Superior temporal gyrus (tissue), 1 donor: Measurements from ENCODE around the gene TMEM236.

Experiments used
- DNase-seq: peaks from one replicate; pipeline ENCODE4 v3.0.0-alpha.2; 2016; ENCODE audit errors: extremely low spot score

TMEM236 gene

GRCh38 chr10:17820943-17821342, 68.9 kb downstream of the TMEM236 start:
- no peak for DNase-seq

- no peak for DNase-seq
These were observed 69.9 kb downstream of the TMEM236 start for GRCh38 chr10:17821893-17822292.

GRCh38 chr10:17831341-17831740, 79.3 kb downstream of the TMEM236 start:
- no peak for DNase-seq

- DNase-seq = no peak
These were observed 79.9 kb downstream of the TMEM236 start for GRCh38 chr10:17831896-17832295.

DNA sequence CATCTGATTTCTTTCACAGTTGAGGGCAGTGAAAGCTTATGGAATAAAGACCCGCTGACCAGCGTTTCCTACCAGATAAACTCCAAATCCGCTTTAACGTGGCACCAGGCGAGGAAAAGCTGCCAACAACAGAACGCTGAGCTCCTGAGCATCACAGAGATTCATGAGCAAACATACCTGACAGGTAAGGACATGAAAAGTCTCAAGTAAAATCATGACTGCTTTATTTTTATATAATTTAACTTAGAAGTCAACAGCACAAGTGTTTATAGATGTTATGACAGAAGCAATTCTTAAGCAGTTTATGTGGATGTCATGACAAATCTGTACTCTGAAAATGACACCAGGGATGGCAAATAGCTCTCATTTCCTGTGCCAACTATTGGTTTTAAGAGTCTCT, 81.7 kb downstream of the TMEM236 start:
- DNase-seq = no peak

- DNase-seq = no peak
These were observed 83.7 kb downstream of the TMEM236 start for GRCh38 chr10:17835688-17836087.

- no peak for DNase-seq
These were observed 84.9 kb downstream of the TMEM236 start for GRCh38 chr10:17836942-17837341.

DNA sequence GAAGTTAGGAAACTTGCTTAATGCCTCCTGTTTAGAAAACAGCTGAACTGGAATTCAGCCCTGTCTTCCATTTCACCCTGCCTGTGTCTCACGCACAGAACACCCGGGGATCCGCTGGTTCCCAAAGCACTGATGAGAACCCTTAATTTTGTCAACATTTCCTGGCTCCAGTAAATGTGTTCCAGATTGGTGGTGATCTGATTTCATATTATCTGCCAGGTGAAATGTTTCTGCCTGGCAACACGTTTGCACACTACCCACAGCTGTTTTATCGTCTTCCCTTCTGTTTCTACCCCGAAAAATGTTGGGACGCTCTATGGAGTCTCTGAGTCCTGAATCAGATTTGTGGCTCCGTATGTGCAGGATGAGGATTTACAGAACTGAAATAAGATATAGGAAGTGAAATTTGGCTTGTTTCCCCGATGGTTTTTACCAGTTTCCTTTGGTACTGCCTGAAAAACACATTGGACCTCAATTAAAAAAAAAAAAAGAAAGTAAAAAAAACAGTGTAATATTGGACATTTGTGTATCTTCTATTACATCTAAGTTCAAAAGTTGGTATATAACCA, 86.2 kb downstream of the TMEM236 start:
- no peak for DNase-seq

DNA sequence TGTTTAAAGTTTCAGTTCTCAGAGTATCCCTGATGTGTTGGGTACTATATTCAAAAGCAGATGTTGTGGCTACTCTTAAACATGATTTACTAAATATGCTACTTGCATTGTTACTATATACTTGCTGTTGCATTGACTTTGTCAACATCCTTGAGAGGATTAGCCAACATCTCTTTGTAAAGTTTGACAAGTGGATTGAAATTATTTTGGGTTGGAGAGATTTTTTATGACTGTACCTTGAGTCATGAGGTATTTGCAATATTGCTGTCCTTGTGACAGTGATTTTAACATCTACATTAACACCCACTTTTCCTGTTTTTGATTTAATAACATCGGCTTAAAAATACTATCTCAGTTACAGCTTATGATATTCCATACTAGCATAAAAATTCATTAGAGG, 89.0 kb downstream of the TMEM236 start:
- no peak for DNase-seq

GRCh38 chr10:17842641-17843040, 90.6 kb downstream of the TMEM236 start:
- no peak for DNase-seq

GRCh38 chr10:17847585-17848296, 95.7 kb downstream of the TMEM236 start:
- DNase-seq = peak; percentile 82

DNA sequence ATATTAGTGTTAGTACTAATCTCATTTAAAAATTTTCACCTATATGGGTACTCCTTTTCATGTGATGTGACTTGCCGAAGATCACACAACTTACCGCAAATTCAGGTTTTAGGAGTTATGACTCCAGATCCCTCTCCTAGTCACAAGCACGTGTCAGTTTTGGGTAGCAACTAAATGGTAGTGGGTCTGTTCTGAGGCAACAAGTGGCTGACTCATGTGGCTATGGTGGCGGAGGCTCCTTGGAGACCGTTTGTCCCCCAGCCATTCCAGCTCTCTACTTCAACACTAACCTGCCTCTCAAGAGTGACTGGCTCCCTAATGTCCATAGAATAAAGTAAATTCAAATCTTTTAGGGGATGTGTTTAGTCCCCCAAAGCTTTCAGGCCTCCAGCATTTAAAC, 96.6 kb downstream of the TMEM236 start:
- DNase-seq = no peak
